K562 (cell line): ENCODE data around the gene FAM124B.

Experiments used
- ATF3 ChIP-seq, 2 experiments: fragments of 450-650 bp in 1 of 2; sonication (generic) in 1 of 2; formaldehyde crosslinking in 1 of 2; IDR thresholded peaks in 1 of 2; conservative IDR thresholded peaks in 1 of 2; 2 replicates each; pipeline versions ENCODE4 v1.6.1 to v1.8.1; 2016 to 2023; ENCODE audit warnings: mild to moderate bottlenecking in 2 of 2, moderate library complexity in 2 of 2, inconsistent platforms in 1 of 2, missing genetic modification reagents in 1 of 2
- CEBPZ ChIP-seq: fragments of 150-350 bp; IDR thresholded peaks from 2 replicates; pipeline ENCODE4 v1.6.1; 2014; ENCODE audit warnings: low read depth, mild to moderate bottlenecking, low read length, borderline replicate concordance
- CTCF ChIP-seq, 3 experiments: IDR thresholded peaks in 2 of 3; conservative IDR thresholded peaks in 1 of 3; 2 replicates each; pipeline ENCODE4 v1.5.1; 2011 to 2012; ENCODE audit warnings: low read length in 3 of 3, mild to moderate bottlenecking in 3 of 3, control low read depth in 2 of 3, improper control_type of control experiment in 1 of 3, inconsistent platforms in 1 of 3, low read depth in 1 of 3, mixed read lengths in 1 of 3, moderate library complexity in 1 of 3; ENCODE audit not compliant: insufficient read depth in 2 of 3
- DIDO1 ChIP-seq: fragments of 450-650 bp; IDR thresholded peaks from 2 replicates; pipeline ENCODE4 v1.6.1; 2016; ENCODE audit warnings: low read depth, missing biosample characterization, missing genetic modification characterization
- JUN ChIP-seq, 2 experiments: sonication (generic) in 1 of 2; formaldehyde crosslinking in 1 of 2; IDR thresholded peaks; 2 replicates each; pipeline versions ENCODE4 v1.6.1 to v1.8.0; 2012 to 2022; ENCODE audit warnings: borderline replicate concordance in 2 of 2, mild to moderate bottlenecking in 2 of 2, improper control_type of control experiment in 1 of 2, low read depth in 1 of 2, low read length in 1 of 2, missing genetic modification reagents in 1 of 2
- JUND ChIP-seq, 2 experiments: IDR thresholded peaks; 2 replicates in 1 of 2; 3 replicates in 1 of 2; pipeline ENCODE4 v1.6.1; 2011; ENCODE audit warnings: borderline replicate concordance in 2 of 2, low read depth in 2 of 2, low read length in 2 of 2, improper control_type of control experiment in 1 of 2, missing biosample characterization in 1 of 2, missing genetic modification characterization in 1 of 2, missing genetic modification reagents in 1 of 2
- PHF20 ChIP-seq: fragments of 450-650 bp; IDR thresholded peaks from 2 replicates; pipeline ENCODE4 v1.6.1; 2018; ENCODE audit not compliant: partially characterized antibody
- PREB ChIP-seq: sonication (generic); formaldehyde crosslinking; IDR thresholded peaks from 2 replicates; pipeline ENCODE4 v1.8.1; 2023; ENCODE audit warnings: mild to moderate bottlenecking, missing genetic modification reagents
- SREBF2 ChIP-seq: sonication (generic); formaldehyde crosslinking; IDR thresholded peaks from 2 replicates; pipeline ENCODE4 v1.4.0; 2020; ENCODE audit warnings: mild to moderate bottlenecking, missing genetic modification reagents
- SRF ChIP-seq, 2 experiments: fragments of 250-450, 450-650 bp in 1 of 2; sonication (Bioruptor Pico) in 1 of 2; sonication (generic) in 1 of 2; formaldehyde crosslinking; IDR thresholded peaks; 2 replicates each; pipeline versions ENCODE4 v1.5.0 to v1.5.1; 2020 to 2022; ENCODE audit warnings: mild to moderate bottlenecking in 1 of 2, missing genetic modification reagents in 1 of 2
- ZBTB33 ChIP-seq: sonication (generic); formaldehyde crosslinking; IDR thresholded peaks from 2 replicates; pipeline ENCODE4 v1.8.1; 2023; ENCODE audit warnings: mild to moderate bottlenecking, missing genetic modification reagents
- ZBTB9 ChIP-seq: fragments of 450-650 bp; formaldehyde crosslinking; IDR thresholded peaks from 2 replicates; pipeline ENCODE4 v1.4.0; 2020; ENCODE audit warnings: mild to moderate bottlenecking, moderate library complexity
- ZNF175 ChIP-seq: fragments of 200-800 bp; sonication (Bioruptor generic); IDR thresholded peaks from 2 replicates; pipeline ENCODE4 v1.6.1; 2016; ENCODE audit warnings: low read depth, mild to moderate bottlenecking, missing genetic modification characterization, missing compliant biosample characterization

- TF ChIP-seq SREBF2 (CRISPR knock-in tag) (no peak), ZBTB9 (CRISPR knock-in tag) (no peak), SRF (CRISPR knock-in tag; IDR thresholded peaks at IDR 0.05) (no peak), PHF20 (no peak), ZBTB33 (CRISPR knock-in tag) (no peak), JUN (IDR thresholded peaks at IDR 0.05; ENCODE audit: borderline replicate concordance, low read depth, low read length) (no peak), JUN (CRISPR knock-in tag; IDR thresholded peaks at IDR 0.05; ENCODE audit: borderline replicate concordance) (no peak), JUND (IDR thresholded peaks at IDR 0.05; ENCODE audit: borderline replicate concordance, low read depth, low read length) (no peak), JUND (tag; IDR thresholded peaks at IDR 0.05; ENCODE audit: borderline replicate concordance, low read depth, low read length) (no peak), CEBPZ (no peak), PREB (no peak), ZNF175 (CRISPR knock-in tag) (no peak), DIDO1 (tag) (no peak), CTCF (IDR thresholded peaks at IDR 0.05 in 2 of 3, conservative IDR thresholded peaks at IDR 0.05 in 1 of 3; ENCODE audit: insufficient read depth in 2 of 3, low read depth in 1 of 3, low read length in 3 of 3) (no peak), ATF3 (IDR thresholded peaks at IDR 0.05) (no peak), ATF3 (CRISPR knock-in tag; conservative IDR thresholded peaks at IDR 0.05) (no peak)
Observed at GRCh38 chr2:224333726-224334482, 68.0 kb downstream of the FAM124B start.
